ENCODE measurements around the gene TNFSF12.
"Not testable (repeated sequence)": the region's sequence is repeated elsewhere in the genome, so short reads cannot be mapped to it uniquely, and the experiment has no call there.

Gene TNFSF12

DNA sequence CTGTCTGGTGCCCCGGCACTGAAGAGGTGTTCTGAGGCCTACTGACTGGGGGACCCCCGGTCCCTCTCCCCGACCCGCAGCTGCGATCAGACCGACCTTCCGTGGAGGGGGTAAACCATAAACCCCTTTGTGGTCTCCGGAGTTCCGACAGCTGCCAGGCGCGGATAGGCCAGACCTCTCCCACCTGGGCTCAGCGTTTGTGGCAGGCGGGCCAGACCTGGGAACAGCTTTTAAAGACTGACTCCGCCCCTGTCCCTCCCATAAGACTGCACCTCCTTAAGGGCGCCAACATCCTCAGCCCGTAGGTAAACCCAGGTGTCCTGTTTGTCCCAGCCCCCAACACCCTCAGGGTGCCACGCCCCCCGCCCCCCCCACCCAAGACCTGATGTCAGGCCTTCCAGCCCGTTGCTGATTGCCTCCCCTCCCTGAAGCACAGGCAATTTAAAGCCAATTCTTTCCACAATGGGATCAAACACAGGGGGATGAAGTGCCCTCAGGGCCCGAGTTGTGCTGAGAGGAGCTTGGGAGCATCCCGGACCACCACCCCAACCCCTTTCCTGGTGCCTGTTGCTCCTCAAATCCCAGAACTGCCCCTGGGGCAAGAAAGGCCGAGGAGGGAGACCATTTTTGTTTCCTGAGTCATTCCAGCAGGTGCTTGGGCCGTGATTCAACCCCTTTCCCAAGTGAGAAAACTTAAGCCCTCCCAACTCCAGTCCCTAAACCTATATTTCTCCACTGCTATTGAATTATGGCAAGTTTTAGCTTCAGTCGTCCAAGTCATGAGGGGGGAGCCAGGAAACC, 41.2 kb downstream of the TNFSF12 start, which contains the start of gene SOX15:
TSS of gene SOX15 (minus strand) at position 204 of the 801 bp plus-strand sequence. CDS start 418 bp downstream, outside the sequence.
- H3K4me3 Mint-ChIP-seq, result no peak within 1 kb of the TSS
- H3K4me1 Mint-ChIP-seq, result peaks cover 15% of the 10 kb centered on the region
- H3K27ac Mint-ChIP-seq, result peak within 1 kb of the TSS; percentile 74
- no peaks in the 10 kb centered on the region for H3K9me3 Mint-ChIP-seq
- no peaks in the 10 kb centered on the region for H3K27me3 Mint-ChIP-seq
- CTCF ChIA-PET, result interaction anchor here (1.0 to 2.6 kb wide), 17 partner anchors 10 to 545 kb away, joined by 3 to 22 read pairs (median 4); partner anchors contain the start of genes FXR2 and TMEM95
- no peak for DNase-seq
- H3K36me3 Mint-ChIP-seq, result peaks cover 48% of the 10 kb centered on the region

DNA sequence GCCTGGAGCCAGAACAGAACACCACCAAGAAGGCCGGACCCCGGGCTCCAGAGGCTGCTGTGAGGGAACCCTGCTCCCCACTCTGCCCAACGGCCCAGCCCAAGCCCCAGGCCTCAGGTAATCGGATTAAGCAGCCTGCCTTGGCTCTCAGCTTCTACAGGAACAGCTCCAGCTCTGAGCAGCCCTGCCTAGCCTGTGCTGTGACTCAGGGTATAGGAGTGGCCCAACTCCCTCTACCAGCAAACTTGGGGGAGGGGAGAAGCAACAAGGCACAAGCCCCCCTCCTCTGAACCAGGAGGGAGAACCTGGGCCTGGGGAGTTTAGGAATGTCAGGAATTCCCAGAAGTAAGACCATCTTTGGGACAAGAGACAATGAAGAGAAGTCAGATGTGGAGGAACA, 41.9 kb downstream of the TNFSF12 start:
- H3K9me3 Mint-ChIP-seq, result no peaks in the 10 kb centered on the region
- no peak for DNase-seq
- peaks cover 8% of the 10 kb centered on the region for H3K4me1 Mint-ChIP-seq
- CTCF ChIA-PET, result interaction anchor here (1.1 to 2.6 kb wide), 6 partner anchors 10 to 235 kb away, joined by 3 to 22 read pairs (median 10); partner anchors contain the start of genes FXR2 and TMEM95
- peak overlapping the region; percentile 74 for H3K27ac Mint-ChIP-seq
- H3K36me3 Mint-ChIP-seq, result peaks cover 53% of the 10 kb centered on the region
- H3K4me3 Mint-ChIP-seq, result no peak overlapping the region
- no peaks in the 10 kb centered on the region for H3K27me3 Mint-ChIP-seq

- Mint-ChIP-seq H3K27ac (no peak overlapping the region), H3K9me3 (no peaks in the 10 kb centered on the region), H3K4me1 (peaks cover 6% of the 10 kb centered on the region), H3K27me3 (no peaks in the 10 kb centered on the region), H3K4me3 (no peak overlapping the region), H3K36me3 (peaks cover 57% of the 10 kb centered on the region)
- no peak for DNase-seq
- CTCF ChIA-PET, result no interaction called here
Observed at GRCh38 chr17:7591596-7591995, 42.7 kb downstream of the TNFSF12 start.

- Mint-ChIP-seq H3K27ac (no peak overlapping the region), H3K9me3 (no peaks in the 10 kb centered on the region)
- CTCF ChIA-PET, result no interaction called here
Observed at GRCh38 chr17:7592422-7593021, 43.7 kb downstream of the TNFSF12 start.

DNA sequence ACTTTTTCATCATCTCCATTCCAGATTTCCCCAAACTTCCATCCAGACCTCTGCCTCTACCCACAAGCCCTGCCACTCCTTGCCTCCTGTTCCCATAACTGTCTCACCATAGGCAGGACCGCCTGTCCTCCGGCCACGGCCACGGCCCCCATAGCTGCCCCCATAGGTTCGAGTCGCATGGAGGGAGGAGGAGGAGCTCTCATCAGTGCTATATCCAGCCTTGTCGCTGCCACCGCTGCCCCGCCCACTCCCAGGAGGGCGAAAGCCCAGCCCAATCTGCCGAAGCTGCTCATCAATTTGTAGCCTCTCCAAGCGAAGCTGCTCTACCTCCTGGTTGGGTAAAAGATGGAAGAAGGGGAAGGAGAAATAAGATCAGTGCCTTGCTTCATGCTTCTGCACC, 44.4 kb downstream of the TNFSF12 start:
- CTCF ChIA-PET, result interaction anchor here (0.9 kb wide), 1 partner anchor 237 kb away, joined by 3 read pairs; no protein-coding TSS in a partner anchor
- no peak overlapping the region for H3K27ac Mint-ChIP-seq
- no peaks in the 10 kb centered on the region for H3K9me3 Mint-ChIP-seq
- no peak overlapping the region for H3K4me3 Mint-ChIP-seq
- no peaks in the 10 kb centered on the region for H3K4me1 Mint-ChIP-seq
- no peak for DNase-seq
- peaks cover 55% of the 10 kb centered on the region for H3K36me3 Mint-ChIP-seq
- H3K27me3 Mint-ChIP-seq, result no peaks in the 10 kb centered on the region

More at GRCh38 chr17:7592422-7593021, 43.7 kb downstream of the TNFSF12 start:
- no peak for DNase-seq
- Mint-ChIP-seq H3K4me1 (peaks cover 2% of the 10 kb centered on the region), H3K4me3 (no peak overlapping the region), H3K36me3 (peaks cover 62% of the 10 kb centered on the region), H3K27me3 (no peaks in the 10 kb centered on the region)

GRCh38 chr17:7597561-7597960, 48.7 kb downstream of the TNFSF12 start:
- DNase-seq, CTCF ChIA-PET, H3K4me3 Mint-ChIP-seq, H3K9me3 Mint-ChIP-seq, H3K4me1 Mint-ChIP-seq, H3K27me3 Mint-ChIP-seq, H3K27ac Mint-ChIP-seq: not testable (repeated sequence)
- peaks cover 54% of the 10 kb centered on the region for H3K36me3 Mint-ChIP-seq

GRCh38 chr17:7606280-7606679, 57.4 kb downstream of the TNFSF12 start:
- Mint-ChIP-seq H3K27me3 (no peaks in the 10 kb centered on the region), H3K27ac (peak overlapping the region; percentile 62), H3K4me1 (peaks cover 5% of the 10 kb centered on the region), H3K4me3 (no peak overlapping the region), H3K36me3 (peaks cover 35% of the 10 kb centered on the region), H3K9me3 (no peaks in the 10 kb centered on the region)
- CTCF ChIA-PET, result no interaction called here
- DNase-seq, result no peak

All from activated naive CD4-positive, alpha-beta T cell treated with anti-CD3 and anti-CD28 coated beads, Interleukin-2, amount 10 ng/mL, durations not matched to agents 7 days and 5 days (primary cell).